ENCODE results near the gene RALB.

RALB gene

GRCh38 chr2:120260736-120261135 lies 8.1 kb downstream of the RALB start:
- Histone ChIP-seq H3K27me3 (ENCODE audit: control insufficient read depth, insufficient read depth, low read length) (no peaks in the 10 kb centered on the region), H3K9me3 (ENCODE audit: control insufficient read depth, low read length) (peaks cover 5% of the 10 kb centered on the region), H3K9ac (ENCODE audit: low read length) (no peak overlapping the region), H3K4me1 (ENCODE audit: control insufficient read depth, insufficient read depth, low read length) (peaks cover 5% of the 10 kb centered on the region), H3K36me3 (ENCODE audit: control insufficient read depth, insufficient read depth, low read length) (no peaks in the 10 kb centered on the region), H3K4me3 (ENCODE audit: low read length) (no peak overlapping the region)

- no peaks in the 10 kb centered on the region for H3K27me3 ChIP-seq (ENCODE audit: control insufficient read depth, insufficient read depth, low read length)
- H3K4me1 ChIP-seq (ENCODE audit: control insufficient read depth, insufficient read depth, low read length) = peaks cover 5% of the 10 kb centered on the region
- no peaks in the 10 kb centered on the region for H3K36me3 ChIP-seq (ENCODE audit: control insufficient read depth, insufficient read depth, low read length)
- H3K9ac ChIP-seq (ENCODE audit: low read length) = no peak overlapping the region
- peaks cover 5% of the 10 kb centered on the region for H3K9me3 ChIP-seq (ENCODE audit: control insufficient read depth, low read length)
- no peak overlapping the region for H3K4me3 ChIP-seq (ENCODE audit: low read length)
Observed at GRCh38 chr2:120261387-120262006, 8.8 kb downstream of the RALB start.

- H3K36me3 ChIP-seq (ENCODE audit: control insufficient read depth, insufficient read depth, low read length) = no peaks in the 10 kb centered on the region
Observed at GRCh38 chr2:120262150-120262549, 9.5 kb downstream of the RALB start.

GRCh38 chr2:120262761-120263428 lies 10.2 kb downstream of the RALB start:
- Histone ChIP-seq H3K9ac (ENCODE audit: low read length) (no peak overlapping the region), H3K4me1 (ENCODE audit: control insufficient read depth, insufficient read depth, low read length) (peaks cover 5% of the 10 kb centered on the region), H3K9me3 (ENCODE audit: control insufficient read depth, low read length) (peaks cover 5% of the 10 kb centered on the region), H3K27me3 (ENCODE audit: control insufficient read depth, insufficient read depth, low read length) (no peaks in the 10 kb centered on the region), H3K4me3 (ENCODE audit: low read length) (no peak overlapping the region), H3K36me3 (ENCODE audit: control insufficient read depth, insufficient read depth, low read length) (no peaks in the 10 kb centered on the region)

More at GRCh38 chr2:120262150-120262549, 9.5 kb downstream of the RALB start:
- Histone ChIP-seq H3K27me3 (ENCODE audit: control insufficient read depth, insufficient read depth, low read length) (no peaks in the 10 kb centered on the region), H3K4me1 (ENCODE audit: control insufficient read depth, insufficient read depth, low read length) (peaks cover 5% of the 10 kb centered on the region), H3K9me3 (ENCODE audit: control insufficient read depth, low read length) (peaks cover 5% of the 10 kb centered on the region), H3K4me3 (ENCODE audit: low read length) (no peak overlapping the region), H3K9ac (ENCODE audit: low read length) (no peak overlapping the region)

GRCh38 chr2:120265006-120265405 lies 12.4 kb downstream of the RALB start:
- Histone ChIP-seq H3K27me3 (ENCODE audit: control insufficient read depth, insufficient read depth, low read length) (no peaks in the 10 kb centered on the region), H3K9me3 (ENCODE audit: control insufficient read depth, low read length) (peaks cover 5% of the 10 kb centered on the region), H3K36me3 (ENCODE audit: control insufficient read depth, insufficient read depth, low read length) (peaks cover 3% of the 10 kb centered on the region), H3K9ac (ENCODE audit: low read length) (no peak overlapping the region), H3K4me3 (ENCODE audit: low read length) (no peak overlapping the region), H3K4me1 (ENCODE audit: control insufficient read depth, insufficient read depth, low read length) (peaks cover 5% of the 10 kb centered on the region)

- no peaks in the 10 kb centered on the region for H3K27me3 ChIP-seq (ENCODE audit: control insufficient read depth, insufficient read depth, low read length)
- H3K4me3 ChIP-seq (ENCODE audit: low read length) = no peak overlapping the region
- no peaks in the 10 kb centered on the region for H3K9me3 ChIP-seq (ENCODE audit: control insufficient read depth, low read length)
- H3K4me1 ChIP-seq (ENCODE audit: control insufficient read depth, insufficient read depth, low read length) = peaks cover 4% of the 10 kb centered on the region
- peaks cover 3% of the 10 kb centered on the region for H3K36me3 ChIP-seq (ENCODE audit: control insufficient read depth, insufficient read depth, low read length)
- H3K9ac ChIP-seq (ENCODE audit: low read length) = no peak overlapping the region
Observed at GRCh38 chr2:120267348-120267747, 14.7 kb downstream of the RALB start.

GRCh38 chr2:120269076-120269744 lies 16.6 kb downstream of the RALB start:
- no peaks in the 10 kb centered on the region for H3K4me1 ChIP-seq (ENCODE audit: control insufficient read depth, insufficient read depth, low read length)
- H3K4me3 ChIP-seq (ENCODE audit: low read length) = no peak overlapping the region
- H3K9me3 ChIP-seq (ENCODE audit: control insufficient read depth, low read length) = no peaks in the 10 kb centered on the region
- H3K27me3 ChIP-seq (ENCODE audit: control insufficient read depth, insufficient read depth, low read length) = no peaks in the 10 kb centered on the region
- H3K9ac ChIP-seq (ENCODE audit: low read length) = no peak overlapping the region
- H3K36me3 ChIP-seq (ENCODE audit: control insufficient read depth, insufficient read depth, low read length) = peaks cover 3% of the 10 kb centered on the region

GRCh38 chr2:120269816-120270215 lies 17.2 kb downstream of the RALB start:
- Histone ChIP-seq H3K36me3 (ENCODE audit: control insufficient read depth, insufficient read depth, low read length) (peaks cover 3% of the 10 kb centered on the region), H3K9me3 (ENCODE audit: control insufficient read depth, low read length) (no peaks in the 10 kb centered on the region), H3K9ac (ENCODE audit: low read length) (no peak overlapping the region), H3K27me3 (ENCODE audit: control insufficient read depth, insufficient read depth, low read length) (no peaks in the 10 kb centered on the region), H3K4me3 (ENCODE audit: low read length) (no peak overlapping the region), H3K4me1 (ENCODE audit: control insufficient read depth, insufficient read depth, low read length) (no peaks in the 10 kb centered on the region)

- H3K4me3 ChIP-seq (ENCODE audit: low read length) = no peak overlapping the region
- H3K9ac ChIP-seq (ENCODE audit: low read length) = no peak overlapping the region
- H3K27me3 ChIP-seq (ENCODE audit: control insufficient read depth, insufficient read depth, low read length) = no peaks in the 10 kb centered on the region
- no peaks in the 10 kb centered on the region for H3K4me1 ChIP-seq (ENCODE audit: control insufficient read depth, insufficient read depth, low read length)
- no peaks in the 10 kb centered on the region for H3K9me3 ChIP-seq (ENCODE audit: control insufficient read depth, low read length)
- peaks cover 3% of the 10 kb centered on the region for H3K36me3 ChIP-seq (ENCODE audit: control insufficient read depth, insufficient read depth, low read length)
Observed at GRCh38 chr2:120271711-120272379, 19.2 kb downstream of the RALB start.

- Histone ChIP-seq H3K9ac (ENCODE audit: low read length) (no peak overlapping the region), H3K36me3 (ENCODE audit: control insufficient read depth, insufficient read depth, low read length) (peaks cover 3% of the 10 kb centered on the region), H3K9me3 (ENCODE audit: control insufficient read depth, low read length) (no peaks in the 10 kb centered on the region), H3K27me3 (ENCODE audit: control insufficient read depth, insufficient read depth, low read length) (no peaks in the 10 kb centered on the region), H3K4me3 (ENCODE audit: low read length) (no peak overlapping the region), H3K4me1 (ENCODE audit: control insufficient read depth, insufficient read depth, low read length) (no peaks in the 10 kb centered on the region)
Observed at GRCh38 chr2:120272763-120273481, 20.3 kb downstream of the RALB start.

- Histone ChIP-seq H3K36me3 (ENCODE audit: control insufficient read depth, insufficient read depth, low read length) (peaks cover 5% of the 10 kb centered on the region), H3K4me1 (ENCODE audit: control insufficient read depth, insufficient read depth, low read length) (no peaks in the 10 kb centered on the region), H3K9ac (ENCODE audit: low read length) (no peak overlapping the region), H3K27me3 (ENCODE audit: control insufficient read depth, insufficient read depth, low read length) (no peaks in the 10 kb centered on the region), H3K9me3 (ENCODE audit: control insufficient read depth, low read length) (no peaks in the 10 kb centered on the region), H3K4me3 (ENCODE audit: low read length) (no peak overlapping the region)
Observed at GRCh38 chr2:120275617-120276400, 23.2 kb downstream of the RALB start.
